HG02678 (cell line): ENCODE measurements around the gene DYNLT2B.
"Not testable (repeated sequence)": the region's sequence is repeated elsewhere in the genome, so short reads cannot be mapped to it uniquely, and the experiment has no call there.

Experiments
- ATAC-seq: cut with Tn5 transposase; IDR thresholded peaks from one replicate; pipeline ENCODE4 v1.9.1; 2021; ENCODE audit warnings: mild to moderate bottlenecking, moderate library complexity; ENCODE audit not compliant: unreplicated experiment

The DYNLT2B gene

DNA sequence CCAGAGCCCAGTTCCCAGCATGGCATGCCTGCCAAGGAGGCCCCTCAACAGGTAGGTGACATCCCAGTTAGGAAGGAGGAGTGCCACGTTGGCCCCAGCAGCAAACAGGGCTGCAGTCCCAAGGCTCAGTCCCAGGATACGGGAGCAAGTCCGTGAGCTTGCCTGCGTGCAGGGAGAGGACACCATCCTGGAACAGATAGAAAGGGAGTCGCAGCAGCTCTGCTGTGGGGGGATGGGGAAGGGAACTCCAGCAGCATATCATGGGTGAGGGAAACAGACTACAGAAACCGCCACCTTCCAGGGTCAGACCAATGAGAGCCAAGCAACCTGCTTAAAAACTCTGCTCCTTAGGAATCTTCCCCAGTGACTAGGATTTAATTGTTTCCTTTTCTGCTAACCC lies 9.4 kb upstream of the DYNLT2B start:
- ATAC-seq = no peak

DNA sequence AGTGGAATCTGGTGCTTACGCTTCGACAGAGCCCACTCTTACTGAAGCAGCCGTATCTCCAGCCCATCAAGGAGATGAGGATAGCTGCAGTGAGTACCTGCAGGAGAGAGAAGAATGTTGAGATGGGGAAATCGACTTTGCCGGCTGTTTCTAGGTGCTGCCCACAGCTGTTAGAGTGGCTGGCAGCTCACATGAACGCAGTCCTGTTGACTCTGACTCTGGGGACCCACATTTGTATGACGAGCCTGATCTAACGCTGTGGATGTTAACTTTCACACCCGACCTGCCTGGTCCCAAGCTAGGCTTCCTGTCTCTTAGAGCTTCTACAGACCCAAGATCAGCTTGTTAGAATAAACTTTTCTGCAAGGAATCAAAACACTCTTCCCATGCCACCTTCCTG lies 8.9 kb upstream of the DYNLT2B start:
- no peak for ATAC-seq

DNA sequence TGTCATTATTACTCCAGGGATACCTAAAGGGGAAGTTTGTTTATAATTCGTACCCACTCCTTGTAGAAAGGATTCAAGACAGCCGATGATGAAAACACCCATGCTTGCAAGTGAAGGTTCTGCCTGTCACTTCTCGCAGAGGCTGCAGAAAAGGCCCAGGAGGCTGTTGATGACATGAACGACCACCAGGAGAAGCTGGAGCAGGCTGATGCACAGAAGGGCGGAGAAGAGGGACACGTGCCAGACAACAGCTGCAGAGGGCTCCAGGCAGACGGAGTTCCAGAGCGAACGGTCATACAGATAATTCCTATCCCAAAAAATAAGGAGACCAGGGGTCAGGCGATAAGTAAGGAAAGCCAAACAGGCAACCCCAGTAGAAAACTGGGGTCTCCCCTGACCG lies 5.7 kb upstream of the DYNLT2B start:
- ATAC-seq = no peak

DNA sequence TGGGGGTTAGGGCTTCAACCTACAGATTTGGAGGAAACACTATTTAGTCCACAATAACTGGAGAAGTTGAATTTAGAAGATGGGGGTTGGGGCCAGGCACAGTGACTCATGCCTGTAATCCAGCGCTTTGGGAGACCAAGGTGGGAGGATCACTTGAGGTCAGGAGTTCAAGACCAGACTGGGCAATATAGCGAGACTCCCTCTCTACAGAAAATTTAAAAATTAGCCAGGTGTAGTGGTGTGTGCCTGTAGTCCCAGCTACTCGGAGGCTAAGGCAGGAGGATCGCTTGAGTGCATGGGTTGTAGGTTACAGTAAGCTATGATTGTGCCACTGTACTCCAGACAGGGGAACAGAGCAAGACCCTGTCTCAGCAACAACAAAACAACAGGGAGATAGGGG lies 5.0 kb upstream of the DYNLT2B start:
- no peak for ATAC-seq

DNA sequence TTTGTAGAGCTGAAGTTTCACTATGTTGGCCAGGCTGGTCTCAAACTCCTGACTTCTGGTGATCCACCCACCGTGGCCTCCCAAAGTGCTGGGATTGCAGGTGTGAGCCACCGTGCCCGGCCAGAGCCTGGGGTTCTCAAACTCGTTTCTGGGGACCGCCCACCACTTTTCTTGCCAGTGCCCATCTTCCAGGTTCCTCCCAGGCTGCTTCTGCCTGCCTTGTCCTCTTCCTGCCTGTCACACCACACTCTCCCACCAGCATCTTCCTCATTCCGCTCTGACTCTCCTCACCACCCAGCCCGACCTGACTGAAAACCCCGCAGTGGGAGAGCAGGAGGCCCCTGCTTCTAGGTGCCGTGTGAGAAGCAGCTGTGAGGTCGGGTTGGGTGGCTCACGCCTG lies 3.1 kb upstream of the DYNLT2B start:
- no peak for ATAC-seq

DNA sequence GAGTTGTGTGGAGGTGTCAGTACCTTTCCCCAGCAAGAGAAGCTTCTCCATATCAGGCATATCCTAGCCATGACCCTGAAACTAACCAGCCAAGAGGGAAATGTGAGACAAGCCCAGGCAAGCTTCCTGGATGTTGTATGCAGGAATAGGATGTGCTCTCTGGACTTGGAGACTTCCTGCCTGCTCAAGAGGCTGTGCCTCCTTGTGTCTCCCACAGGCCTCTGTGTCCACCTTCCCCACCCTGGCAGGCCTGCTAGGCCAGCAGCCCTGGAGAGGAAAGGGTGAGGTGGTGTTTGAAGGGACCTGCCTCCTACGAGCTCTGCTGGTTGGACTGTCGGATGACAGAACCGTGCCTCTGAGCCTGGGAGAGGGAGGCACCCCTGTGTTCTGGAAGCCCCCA lies 2.1 kb upstream of the DYNLT2B start:
- ATAC-seq = no peak

DNA sequence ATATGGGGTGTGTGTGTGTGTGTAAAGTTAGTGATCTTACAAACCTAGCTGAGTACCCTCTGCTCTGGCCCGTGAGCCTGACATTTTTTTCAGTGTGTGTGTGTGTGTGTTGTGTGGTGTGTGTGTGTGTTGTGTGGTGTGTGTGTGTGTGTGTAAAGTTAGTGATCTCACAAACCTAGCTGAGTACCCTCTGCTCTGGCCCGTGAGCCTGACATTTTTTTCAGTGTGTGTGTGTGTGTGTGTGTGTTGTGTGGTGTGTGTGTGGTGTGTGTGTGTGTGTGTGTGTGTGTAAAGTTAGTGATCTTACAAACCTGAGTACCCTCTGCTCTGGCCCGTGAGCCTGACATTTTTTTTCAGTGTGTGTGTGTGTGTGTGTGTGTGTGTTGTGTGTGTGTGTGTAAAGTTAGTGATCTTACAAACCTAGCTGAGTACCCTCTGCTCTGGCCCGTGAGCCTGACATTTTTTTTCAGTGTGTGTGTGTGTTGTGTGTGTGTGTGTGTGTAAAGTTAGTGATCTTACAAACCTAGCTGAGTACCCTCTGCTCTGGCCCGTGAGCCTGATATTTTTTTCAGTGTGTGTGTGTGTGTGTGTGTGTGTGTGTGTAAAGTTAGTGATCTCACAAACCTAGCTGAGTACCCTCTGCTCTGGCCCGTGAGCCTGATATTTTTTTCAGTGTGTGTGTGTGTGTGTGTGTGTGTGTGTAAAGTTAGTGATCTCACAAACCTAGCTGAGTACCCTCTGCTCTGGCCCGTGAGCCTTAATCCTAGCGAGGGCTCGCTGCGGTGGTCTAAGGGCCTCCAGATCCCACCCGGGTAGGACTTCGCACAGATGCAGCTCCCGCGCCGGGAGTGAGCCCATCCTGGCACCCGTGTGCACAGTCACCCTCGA lies 997 bp downstream of the DYNLT2B start:
- ATAC-seq = not testable (repeated sequence)

DNA sequence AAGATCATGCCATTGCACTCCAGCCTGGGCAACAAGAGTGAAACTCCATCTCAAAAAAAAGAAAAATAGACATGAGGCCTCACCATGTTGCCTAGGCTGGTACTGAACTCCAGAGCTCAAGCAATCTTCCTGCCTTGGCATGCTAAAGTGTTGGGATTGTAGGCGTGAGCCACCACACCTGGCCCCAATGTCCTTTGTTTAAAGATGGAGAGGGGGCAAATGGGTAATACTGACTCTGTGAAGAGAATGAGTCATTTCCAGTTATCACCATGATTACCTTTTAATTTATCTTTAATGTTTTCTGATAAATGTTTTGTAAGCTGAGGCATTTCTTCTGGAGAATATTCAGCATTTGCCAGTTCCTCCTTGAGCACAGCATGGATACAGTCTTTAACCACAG lies 2.2 kb downstream of the DYNLT2B start:
- no peak for ATAC-seq

DNA sequence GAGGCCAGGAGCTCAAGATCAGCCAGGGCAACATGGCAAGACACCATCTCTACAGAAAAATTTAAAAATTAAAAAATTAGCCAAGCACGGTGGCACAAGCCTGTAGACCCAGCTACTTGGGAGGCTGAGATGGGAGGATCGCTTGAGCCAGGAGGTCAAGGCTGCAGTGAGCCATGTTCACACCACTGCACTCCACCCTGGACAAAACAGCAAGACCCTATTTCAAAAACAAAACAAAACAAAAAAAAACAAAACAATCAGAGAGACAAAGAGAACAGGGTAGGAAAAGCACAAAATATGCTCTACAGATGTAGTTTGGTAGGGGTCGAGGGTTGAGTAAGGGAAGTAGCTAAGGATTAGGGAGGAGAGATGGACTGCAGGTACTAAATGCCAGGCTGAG lies 3.4 kb downstream of the DYNLT2B start:
- ATAC-seq = no peak

DNA sequence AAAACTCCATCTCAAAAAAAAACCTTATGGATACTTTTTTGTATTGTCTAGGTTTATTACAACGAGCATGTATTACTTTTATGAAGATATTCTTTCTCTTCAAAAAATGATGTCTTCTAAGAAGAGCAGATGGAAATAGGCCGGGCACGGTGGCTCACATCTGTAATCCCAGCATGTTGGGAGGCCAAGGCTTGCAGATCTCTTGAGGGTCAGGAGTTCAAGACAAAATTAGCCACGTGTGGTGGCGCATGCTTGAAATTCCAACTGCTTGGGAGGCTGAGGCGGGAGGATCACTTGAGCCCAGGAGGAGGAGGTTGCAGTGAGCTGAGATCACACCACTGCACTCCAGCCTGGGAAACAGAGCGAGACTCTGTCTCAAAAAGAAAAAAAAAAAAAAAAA lies 4.0 kb downstream of the DYNLT2B start:
- ATAC-seq = not testable (repeated sequence)

DNA sequence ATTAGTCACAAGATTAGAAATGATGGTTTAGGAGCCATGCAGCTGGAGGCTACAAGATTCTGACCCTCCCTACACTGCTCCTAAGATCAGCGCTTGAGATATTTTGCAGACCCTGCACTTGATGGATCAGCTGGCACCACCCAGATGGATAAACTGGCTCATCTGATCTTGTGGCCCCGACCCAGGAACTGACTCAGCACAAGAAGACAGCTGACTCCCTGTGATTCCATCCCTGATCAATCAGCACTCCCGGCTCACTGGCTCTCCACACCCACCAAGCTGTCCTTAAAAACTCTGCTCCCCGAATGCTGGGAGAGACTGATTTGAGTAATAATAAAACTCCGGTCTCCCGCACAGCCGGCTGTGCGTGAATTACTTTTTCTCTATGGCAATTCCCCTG lies 15.1 kb downstream of the DYNLT2B start:
- not testable (repeated sequence) for ATAC-seq

DNA sequence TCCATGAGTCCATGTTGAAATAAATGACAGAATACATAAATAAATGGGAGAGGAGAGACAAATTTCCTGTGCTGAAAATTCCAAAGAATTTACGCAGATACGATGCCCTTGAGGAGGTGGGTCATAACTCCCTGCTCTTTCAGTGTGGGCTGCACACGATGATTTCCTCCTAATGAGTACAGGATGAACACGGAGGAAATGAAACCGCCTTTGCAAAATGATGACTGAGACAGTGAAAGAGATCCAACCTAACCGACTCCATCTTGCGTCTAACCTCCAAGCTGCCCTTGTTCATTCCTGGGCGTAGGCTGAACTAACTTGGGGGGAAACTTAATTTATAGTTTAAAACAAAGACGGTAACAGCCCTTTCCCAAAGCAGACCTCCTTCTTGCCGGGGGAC lies 15.5 kb downstream of the DYNLT2B start:
- not testable (repeated sequence) for ATAC-seq

DNA sequence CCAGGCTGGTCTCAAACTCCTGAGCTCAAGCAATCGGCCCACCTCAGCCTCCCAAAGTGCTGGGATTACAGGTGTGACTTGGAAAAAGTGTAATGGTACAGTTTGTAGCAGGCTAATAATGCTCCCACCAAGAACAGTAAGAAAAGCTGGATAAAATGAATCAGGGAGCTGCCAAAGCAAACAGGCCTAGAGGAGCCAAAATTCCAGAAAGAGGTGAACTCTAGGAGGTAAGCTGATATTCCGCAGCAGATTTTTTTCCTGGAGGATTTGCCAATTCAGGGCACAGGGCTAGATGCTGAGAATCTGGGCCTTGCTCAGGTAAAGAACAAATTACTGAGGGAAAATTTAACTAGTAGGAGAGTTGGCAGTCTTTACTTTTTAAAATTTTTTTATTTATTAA lies 19.5 kb downstream of the DYNLT2B start:
- ATAC-seq = no peak

DNA sequence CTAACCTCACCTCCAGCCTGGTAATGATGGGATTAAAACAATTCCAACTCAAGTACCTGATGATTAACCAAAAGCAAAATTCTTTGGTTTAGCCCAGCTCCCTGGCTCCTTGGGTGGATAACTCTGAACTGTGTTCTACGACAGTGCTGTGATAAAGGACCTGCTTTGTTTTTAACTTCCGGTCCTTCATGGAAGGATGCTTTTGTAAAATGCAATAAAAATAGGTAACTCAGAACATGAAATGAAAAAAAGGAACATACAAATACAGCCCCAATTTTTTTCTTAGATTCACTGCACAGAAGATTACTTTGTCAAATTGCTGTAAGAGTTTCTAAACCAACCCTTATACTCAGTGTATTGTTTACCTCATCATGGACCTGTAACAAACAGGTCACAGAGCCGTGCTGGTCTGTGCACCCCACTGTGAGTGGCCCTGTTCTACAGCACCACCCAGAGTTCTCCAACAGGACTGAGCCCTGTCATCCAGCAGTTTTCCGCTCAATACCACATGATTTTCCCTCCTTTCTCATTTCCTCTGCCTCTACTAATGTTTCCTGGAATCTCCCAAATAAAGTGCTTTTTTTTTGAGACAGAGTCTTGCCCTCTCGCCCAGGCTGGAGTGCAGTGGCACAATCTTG lies 25.6 kb downstream of the DYNLT2B start:
- no peak for ATAC-seq

DNA sequence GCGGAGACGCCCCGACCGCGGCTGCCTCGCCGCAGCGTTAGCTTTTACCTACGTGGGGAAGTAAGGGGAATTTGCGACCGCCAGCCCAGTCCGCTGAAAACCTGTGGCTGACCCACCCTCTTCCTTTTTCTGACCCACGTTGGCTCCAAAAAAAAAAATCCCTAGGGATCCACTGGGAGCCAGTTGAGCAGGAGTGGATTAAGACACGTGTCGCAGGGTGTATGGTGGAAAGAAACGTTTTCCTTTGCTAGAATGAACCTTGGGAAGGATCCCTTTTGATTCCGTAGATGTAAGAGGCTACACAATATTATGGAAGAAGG lies 29.9 kb downstream of the DYNLT2B start:
- ATAC-seq = no peak

DNA sequence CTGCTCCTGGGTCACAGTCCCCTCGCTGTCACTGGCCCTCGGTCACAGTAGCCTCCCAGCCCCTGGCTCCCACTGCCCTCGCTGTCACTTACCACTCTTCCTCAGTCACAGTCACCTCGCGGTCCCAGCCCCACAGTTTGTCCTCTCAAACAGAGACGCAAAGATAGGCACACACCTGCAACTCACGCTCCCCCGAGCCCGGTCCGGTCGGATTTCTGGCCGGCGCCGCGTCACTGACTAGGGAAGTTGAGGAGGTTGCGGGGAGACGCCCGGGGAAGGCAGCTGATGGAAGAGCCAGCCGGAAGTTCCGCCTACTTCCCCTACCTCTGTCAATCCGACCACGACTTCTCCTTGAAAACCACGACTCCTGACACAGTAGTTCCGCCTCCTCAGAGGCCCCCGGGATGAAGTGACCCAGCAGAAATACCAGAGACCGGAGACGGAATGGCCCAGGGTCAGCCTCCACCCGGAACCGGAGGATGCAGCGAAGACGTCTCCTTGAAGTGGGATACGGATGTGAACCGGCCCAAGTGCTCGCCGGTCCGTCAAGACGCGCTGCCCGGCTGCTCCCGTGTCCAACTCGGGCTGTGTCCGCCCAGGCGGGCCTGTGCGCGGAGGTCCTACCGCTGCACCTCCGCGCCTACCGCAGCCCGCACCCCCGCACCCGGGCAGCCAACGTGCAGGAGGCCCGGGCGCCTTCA lies 30.4 kb downstream of the DYNLT2B start, which contains the start of gene PCYT1A:
PCYT1A (minus strand) TSS at position 287 of the 701 bp plus-strand sequence. CDS start 17,195 bp downstream, outside the sequence.
- ATAC-seq = peak; percentile 86

DNA sequence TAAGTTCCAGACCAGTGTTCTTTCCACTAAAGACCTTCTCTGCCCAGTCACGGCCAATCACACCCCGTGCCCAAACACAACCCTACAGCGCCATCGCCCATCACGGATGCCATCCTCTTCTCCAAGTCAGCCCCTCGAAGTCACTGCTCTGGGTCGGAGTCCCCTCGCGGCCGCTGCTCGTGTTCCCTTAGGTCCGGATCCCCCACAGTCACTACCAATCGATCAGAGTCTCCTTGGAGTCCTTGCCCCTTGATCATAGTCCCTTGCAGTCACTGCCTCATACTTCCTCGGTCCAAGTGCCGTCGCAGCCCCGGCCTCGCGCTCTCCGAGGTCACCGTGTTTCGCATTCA lies 31.0 kb downstream of the DYNLT2B start:
- ATAC-seq = peak; percentile 22

DNA sequence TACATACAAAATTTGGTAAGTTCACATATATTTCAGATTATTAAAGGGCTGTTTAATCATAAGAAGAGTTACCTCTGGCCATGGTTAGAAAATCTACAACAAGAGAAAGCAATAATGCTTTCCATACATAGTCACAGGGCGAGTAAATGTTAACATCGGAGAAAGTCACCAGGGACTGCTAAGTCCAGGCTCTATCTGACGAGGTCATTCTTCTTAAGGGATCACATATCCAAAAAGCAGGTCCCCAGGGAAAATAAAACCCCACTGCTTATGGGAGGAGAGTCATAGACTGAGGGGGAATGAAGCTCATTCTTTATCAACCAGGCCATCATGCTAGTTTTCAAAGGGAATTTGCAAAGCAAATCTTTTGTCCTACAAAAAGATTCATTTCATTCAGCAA lies 33.6 kb downstream of the DYNLT2B start:
- no peak for ATAC-seq

DNA sequence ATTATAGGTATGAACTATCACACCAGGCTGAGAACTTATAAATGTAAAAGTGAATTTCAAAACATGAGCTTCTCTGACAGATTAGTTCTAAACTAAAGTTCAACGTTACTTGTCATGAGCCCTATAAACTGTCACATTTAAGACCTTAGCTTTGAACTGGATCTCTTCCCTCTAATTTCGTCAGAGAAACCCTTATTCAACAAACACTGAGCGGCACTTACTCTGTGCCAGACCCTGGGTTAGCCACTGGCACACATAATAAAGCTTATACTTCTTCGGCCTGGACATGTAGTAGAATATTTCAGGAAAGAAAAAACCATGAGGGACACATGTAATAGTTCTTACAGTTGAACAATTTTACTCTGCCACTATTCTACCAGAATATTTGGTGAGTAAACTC lies 36.1 kb downstream of the DYNLT2B start:
- no peak for ATAC-seq

DNA sequence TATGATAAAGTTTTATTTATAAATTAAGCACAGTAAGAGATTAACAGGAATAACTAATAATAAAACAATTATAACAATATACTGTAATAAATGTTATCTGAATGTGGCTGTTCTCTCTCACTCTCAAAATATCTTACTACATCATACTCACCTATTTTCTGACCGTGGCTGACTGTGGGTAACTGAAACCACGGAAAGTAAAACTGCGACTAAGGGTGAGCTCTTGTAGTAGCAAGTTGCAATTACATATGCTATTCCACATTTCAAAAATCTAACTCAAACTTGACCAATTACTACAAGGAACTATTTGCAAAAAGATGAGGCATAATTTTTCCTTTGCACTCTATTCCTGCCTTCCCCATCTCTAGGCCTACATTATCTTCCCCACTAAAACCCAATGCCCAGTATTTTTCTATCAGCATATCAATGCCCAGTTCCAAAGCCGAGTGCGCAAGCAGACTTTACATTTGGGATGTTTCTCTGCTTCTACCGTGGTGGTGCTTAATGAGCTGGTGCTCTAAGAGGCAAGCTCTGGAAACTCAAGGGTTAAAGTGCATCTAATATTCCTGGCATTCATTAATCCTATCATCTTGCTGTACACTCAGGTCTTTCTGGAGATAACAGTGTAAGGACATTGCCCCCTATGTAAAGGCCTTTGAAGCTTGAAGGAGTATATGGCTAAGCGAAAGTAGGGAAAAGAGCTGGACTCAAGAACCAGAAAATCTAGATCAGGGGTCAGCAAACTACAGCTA lies 37.2 kb downstream of the DYNLT2B start:
- no peak for ATAC-seq

DNA sequence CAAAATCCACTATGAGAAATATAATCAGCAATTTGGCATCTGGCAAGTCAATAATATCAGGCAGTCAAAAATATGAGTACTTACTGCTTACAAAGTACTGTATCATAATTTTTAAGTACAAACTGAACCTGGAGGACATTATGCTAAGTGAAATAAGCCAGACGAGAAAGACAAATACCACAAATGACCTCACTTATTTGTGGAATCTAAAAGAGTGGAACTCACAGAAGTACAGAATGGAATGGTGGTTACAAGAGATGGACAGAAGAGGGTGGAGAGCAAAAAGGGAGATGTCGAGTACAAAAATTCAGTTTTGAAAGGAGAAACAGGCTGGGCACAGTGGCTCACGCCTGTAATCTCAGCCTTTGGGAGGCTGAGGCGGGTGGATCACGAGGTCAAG lies 42.9 kb downstream of the DYNLT2B start:
- ATAC-seq = no peak
